Erythroblast (primary cell): ENCODE results near the gene VPS29.

ENCODE experiments used
- GATA1 ChIP-seq: IDR thresholded peaks from 2 replicates; pipeline ENCODE4 v1.6.1; 2011; ENCODE audit warnings: low read depth, mild to moderate bottlenecking, control low read depth, low read length, moderate library complexity
- POLR2A ChIP-seq: IDR thresholded peaks from 2 replicates; pipeline ENCODE4 v1.6.1; 2011; ENCODE audit warnings: mild to moderate bottlenecking, low read length

- TF ChIP-seq POLR2A, result no peak
- no peak for TF ChIP-seq GATA1
Measured at GRCh38 chr12:110531741-110532333, 29.9 kb upstream of the VPS29 start.
